Astrocyte (in vitro differentiated cells and primary cell): ENCODE results near the gene ANP32A. TPM values are rescaled to one million over a fixed set of nuclear protein-coding genes. Genes with fewer than 3 reads are reported as not detected.

Experiments
- DNase-seq: peaks from one replicate; pipeline ENCODE4 v3.0.0-alpha.2; 2010; ENCODE audit warnings: low read depth
- FAIRE-seq: peaks from 2 replicates; lab custom pipeline; 2011; peaks lifted over from hg19 to GRCh38; lab: Jason Lieb, UNC
- H2AFZ ChIP-seq: 2 replicates; pipeline ENCODE4 v1.6.0; 2012; ENCODE audit warnings: low read depth, low read length, inconsistent platforms
- H3K27ac ChIP-seq: 2 replicates; pipeline ENCODE4 v1.5.1; 2011; ENCODE audit warnings: low read depth, low read length, inconsistent platforms
- H3K27me3 ChIP-seq: 2 replicates; pipeline ENCODE4 v1.6.0; 2011; ENCODE audit warnings: low read length, inconsistent platforms; ENCODE audit not compliant: insufficient read depth
- H3K36me3 ChIP-seq: 2 replicates; pipeline ENCODE4 v1.5.1; 2011; ENCODE audit warnings: low read length, inconsistent platforms; ENCODE audit not compliant: insufficient read depth
- H3K4me1 ChIP-seq: 2 replicates; pipeline ENCODE4 v1.5.1; 2011; ENCODE audit warnings: low read length, inconsistent platforms; ENCODE audit not compliant: insufficient read depth
- H3K4me2 ChIP-seq: 2 replicates; pipeline ENCODE4 v1.6.0; 2012; ENCODE audit warnings: low read length, inconsistent platforms
- H3K4me3 ChIP-seq: 2 replicates; pipeline ENCODE4 v1.5.1; 2011; ENCODE audit warnings: low read depth, mild to moderate bottlenecking, low read length, inconsistent platforms; ENCODE audit not compliant: insufficient read depth
- H3K79me2 ChIP-seq: 2 replicates; pipeline ENCODE4 v1.6.0; 2012; ENCODE audit warnings: mild to moderate bottlenecking, low read length, inconsistent platforms; ENCODE audit not compliant: insufficient read depth
- H3K9ac ChIP-seq: 2 replicates; pipeline ENCODE4 v1.6.0; 2012; ENCODE audit warnings: mild to moderate bottlenecking, low read length, inconsistent platforms
- H3K9me3 ChIP-seq: 2 replicates; pipeline ENCODE4 v1.5.1; 2012; ENCODE audit warnings: low read depth, mild to moderate bottlenecking, low read length, inconsistent platforms; ENCODE audit not compliant: insufficient read depth
- H4K20me1 ChIP-seq: 2 replicates; pipeline ENCODE4 v1.6.0; 2012; ENCODE audit warnings: low read length, inconsistent platforms; ENCODE audit not compliant: insufficient read depth
- H3K27ac Mint-ChIP-seq: one replicate; pipeline ENCODE4 v1.8.0; 2021; ENCODE audit warnings: mild to moderate bottlenecking, mixed read lengths; ENCODE audit not compliant: unreplicated experiment
- H3K27me3 Mint-ChIP-seq: one replicate; pipeline ENCODE4 v1.8.0; 2021; ENCODE audit warnings: low read depth, mixed read lengths; ENCODE audit not compliant: unreplicated experiment
- H3K36me3 Mint-ChIP-seq: one replicate; pipeline ENCODE4 v1.8.0; 2021; ENCODE audit warnings: low read depth, mixed read lengths; ENCODE audit not compliant: unreplicated experiment
- H3K4me1 Mint-ChIP-seq: one replicate; pipeline ENCODE4 v1.8.0; 2021; ENCODE audit warnings: low read depth, mixed read lengths; ENCODE audit not compliant: unreplicated experiment
- H3K4me3 Mint-ChIP-seq: one replicate; pipeline ENCODE4 v1.8.0; 2021; ENCODE audit warnings: mild to moderate bottlenecking, moderate library complexity, mixed read lengths; ENCODE audit not compliant: unreplicated experiment
- H3K9me3 Mint-ChIP-seq: one replicate; pipeline ENCODE4 v1.8.0; 2021; ENCODE audit warnings: mild to moderate bottlenecking, mixed read lengths; ENCODE audit not compliant: unreplicated experiment
- CTCF ChIP-seq: IDR thresholded peaks from 2 replicates; pipeline ENCODE4 v1.5.1; 2011; ENCODE audit warnings: low read depth, mild to moderate bottlenecking, inconsistent platforms, low read length, moderate library complexity; ENCODE audit not compliant: insufficient read depth
- EZH2 ChIP-seq: IDR thresholded peaks from 2 replicates; pipeline ENCODE4 v1.6.1; 2012; ENCODE audit warnings: mild to moderate bottlenecking, low read length, inconsistent platforms; ENCODE audit not compliant: insufficient read depth
- total RNA-seq: library from RNA; stranded (reverse); gene quantifications from 2 replicates; pipeline ENCODE4 v1.2.1, GENCODE V29; 2021

ANP32A gene
- total RNA-seq, 1 donor from 2014 or later = 138 TPM

GRCh38 chr15:68830141-68830785, 9.6 kb upstream of the ANP32A start:
- no peak overlapping the region for H3K4me2 ChIP-seq
- Mint-ChIP-seq H3K27me3 (peaks cover 7% of the 10 kb centered on the region), H3K4me3 (no peak overlapping the region), H3K4me1 (peaks cover 9% of the 10 kb centered on the region), H3K27ac (no peak overlapping the region), H3K36me3 (peaks cover 2% of the 10 kb centered on the region), H3K9me3 (peaks cover 4% of the 10 kb centered on the region)
- no peaks in the 10 kb centered on the region for H3K4me1 ChIP-seq
- H3K79me2 ChIP-seq = no peaks in the 10 kb centered on the region
- H3K4me3 ChIP-seq = no peak overlapping the region
- H3K9me3 ChIP-seq = no peaks in the 10 kb centered on the region
- H4K20me1 ChIP-seq = no peaks in the 10 kb centered on the region
- H3K9ac ChIP-seq = no peak overlapping the region
- no peak for FAIRE-seq
- no peak overlapping the region for H3K27ac ChIP-seq
- DNase-seq = no peak
- no peaks in the 10 kb centered on the region for H3K27me3 ChIP-seq
- TF ChIP-seq EZH2 = no peak
- no peak for TF ChIP-seq CTCF
- H3K36me3 ChIP-seq = no peaks in the 10 kb centered on the region
- no peak overlapping the region for H2AFZ ChIP-seq

GRCh38 chr15:68829068-68829467, 8.4 kb upstream of the ANP32A start:
- Histone ChIP-seq H3K27ac (no peak overlapping the region), H3K4me1 (no peaks in the 10 kb centered on the region), H4K20me1 (no peaks in the 10 kb centered on the region), H3K4me2 (no peak overlapping the region), H3K4me3 (no peak overlapping the region), H3K79me2 (no peaks in the 10 kb centered on the region), H3K9ac (no peak overlapping the region), H3K9me3 (no peaks in the 10 kb centered on the region), H2AFZ (no peak overlapping the region), H3K36me3 (no peaks in the 10 kb centered on the region), H3K27me3 (no peaks in the 10 kb centered on the region)
- peaks cover 5% of the 10 kb centered on the region for H3K27me3 Mint-ChIP-seq
- H3K4me3 Mint-ChIP-seq = no peak overlapping the region
- DNase-seq = no peak
- peaks cover 2% of the 10 kb centered on the region for H3K36me3 Mint-ChIP-seq
- no peak for TF ChIP-seq EZH2
- TF ChIP-seq CTCF = peak; percentile 21
- peaks cover 9% of the 10 kb centered on the region for H3K4me1 Mint-ChIP-seq
- no peak for FAIRE-seq
- no peak overlapping the region for H3K27ac Mint-ChIP-seq
- peaks cover 3% of the 10 kb centered on the region for H3K9me3 Mint-ChIP-seq

GRCh38 chr15:68823561-68823960, 2.9 kb upstream of the ANP32A start:
- no peaks in the 10 kb centered on the region for H3K27me3 ChIP-seq
- H3K9me3 ChIP-seq = no peaks in the 10 kb centered on the region
- TF ChIP-seq CTCF (no peak), EZH2 (no peak)
- peaks cover 21% of the 10 kb centered on the region for H3K79me2 ChIP-seq
- no peak overlapping the region for H3K9ac ChIP-seq
- H3K27ac ChIP-seq = no peak overlapping the region
- Mint-ChIP-seq H3K9me3 (no peaks in the 10 kb centered on the region), H3K4me1 (peaks cover 10% of the 10 kb centered on the region), H3K27ac (no peak overlapping the region), H3K4me3 (no peak overlapping the region), H3K36me3 (peaks cover 2% of the 10 kb centered on the region), H3K27me3 (no peaks in the 10 kb centered on the region)
- no peak overlapping the region for H3K4me2 ChIP-seq
- no peaks in the 10 kb centered on the region for H4K20me1 ChIP-seq
- no peaks in the 10 kb centered on the region for H3K36me3 ChIP-seq
- no peak for FAIRE-seq
- no peak overlapping the region for H3K4me3 ChIP-seq
- no peak for DNase-seq
- no peak overlapping the region for H2AFZ ChIP-seq
- H3K4me1 ChIP-seq = peaks cover 7% of the 10 kb centered on the region
